HG02938 (cell line): ENCODE measurements around the gene ASZ1.

ENCODE experiments used
- ATAC-seq: cut with Tn5 transposase; IDR thresholded peaks from one replicate; pipeline ENCODE4 v1.9.1; 2021; ENCODE audit warnings: mild to moderate bottlenecking, moderate library complexity; ENCODE audit not compliant: unreplicated experiment

Gene ASZ1

GRCh38 chr7:117402109-117402508 is 25.2 kb downstream of the ASZ1 start:
- no peak for ATAC-seq

GRCh38 chr7:117401293-117402002 is 25.8 kb downstream of the ASZ1 start:
- peak; percentile 67 for ATAC-seq

- ATAC-seq: no peak
Observed at GRCh38 chr7:117399820-117400422, 27.4 kb downstream of the ASZ1 start.

- ATAC-seq: no peak
Observed at GRCh38 chr7:117395743-117396142, 31.6 kb downstream of the ASZ1 start.

GRCh38 chr7:117393781-117394180 is 33.5 kb downstream of the ASZ1 start:
- no peak for ATAC-seq

- no peak for ATAC-seq
Observed at GRCh38 chr7:117389871-117390270, 37.4 kb downstream of the ASZ1 start.

GRCh38 chr7:117386110-117386706 is 41.1 kb downstream of the ASZ1 start:
- ATAC-seq: no peak

- peak; percentile 55 for ATAC-seq
Observed at GRCh38 chr7:117385363-117386109, 41.8 kb downstream of the ASZ1 start.

GRCh38 chr7:117384688-117385362 is 42.5 kb downstream of the ASZ1 start:
- no peak for ATAC-seq

GRCh38 chr7:117383483-117384189 is 43.7 kb downstream of the ASZ1 start:
- ATAC-seq: no peak

GRCh38 chr7:117383046-117383445 is 44.2 kb downstream of the ASZ1 start:
- no peak for ATAC-seq

- ATAC-seq: no peak
Observed at GRCh38 chr7:117381362-117381761, 45.9 kb downstream of the ASZ1 start.

- no peak for ATAC-seq
Observed at GRCh38 chr7:117375380-117375779, 51.9 kb downstream of the ASZ1 start.

- no peak for ATAC-seq
Observed at GRCh38 chr7:117372073-117372472, 55.2 kb downstream of the ASZ1 start.

GRCh38 chr7:117364339-117365080 is 62.8 kb downstream of the ASZ1 start:
- no peak for ATAC-seq

GRCh38 chr7:117362294-117362888 is 64.9 kb downstream of the ASZ1 start:
- ATAC-seq: no peak

GRCh38 chr7:117350027-117350426 is 77.3 kb downstream of the ASZ1 start:
- ATAC-seq: no peak

- ATAC-seq: no peak
Observed at GRCh38 chr7:117349570-117349969, 77.7 kb downstream of the ASZ1 start.

GRCh38 chr7:117347962-117348672 is 79.2 kb downstream of the ASZ1 start:
- ATAC-seq: peak; percentile 87
